ENCODE measurements around the gene FOXN3.
A peak's percentile ranks its signal among the peaks of the same experiment; 100 is the strongest.

The FOXN3 gene

GRCh38 chr14:89430391-89431236 is 13.6 kb upstream of the FOXN3 start:
- no peak for DNase-seq (ENCODE audit: low read depth in 3 of 3)

GRCh38 chr14:89429199-89430181 is 12.5 kb upstream of the FOXN3 start:
- peak in 1 of 3 donors; percentile 66 for DNase-seq (ENCODE audit: low read depth in 3 of 3)

GRCh38 chr14:89428546-89429198 is 11.6 kb upstream of the FOXN3 start:
- DNase-seq (ENCODE audit: low read depth in 3 of 3) = no peak

GRCh38 chr14:89428173-89428523 is 11.1 kb upstream of the FOXN3 start:
- DNase-seq (ENCODE audit: low read depth in 3 of 3) = no peak

- no peak for DNase-seq (ENCODE audit: low read depth in 3 of 3)
Measured at GRCh38 chr14:89427426-89428172, 10.6 kb upstream of the FOXN3 start.

GRCh38 chr14:89425931-89426330 is 8.9 kb upstream of the FOXN3 start:
- DNase-seq (ENCODE audit: low read depth in 3 of 3) = no peak

GRCh38 chr14:89424241-89424640 is 7.2 kb upstream of the FOXN3 start:
- DNase-seq (ENCODE audit: low read depth in 3 of 3) = no peak

- no peak for DNase-seq (ENCODE audit: low read depth in 3 of 3)
Measured at GRCh38 chr14:89422952-89423345, 5.9 kb upstream of the FOXN3 start.

GRCh38 chr14:89422181-89422951 is 5.3 kb upstream of the FOXN3 start:
- peak in 1 of 3 donors; percentile 69 for DNase-seq (ENCODE audit: low read depth in 3 of 3)

- no peak for DNase-seq (ENCODE audit: low read depth in 3 of 3)
Measured at GRCh38 chr14:89420502-89420901, 3.5 kb upstream of the FOXN3 start.

GRCh38 chr14:89419973-89420482 is 3.0 kb upstream of the FOXN3 start:
- no peak for DNase-seq (ENCODE audit: low read depth in 3 of 3)

- DNase-seq (ENCODE audit: low read depth in 3 of 3) = no peak
Measured at GRCh38 chr14:89418976-89419375, 1.9 kb upstream of the FOXN3 start.

GRCh38 chr14:89418452-89418851 is 1.4 kb upstream of the FOXN3 start:
- no peak for DNase-seq (ENCODE audit: low read depth in 3 of 3)

- peak in 1 of 3 donors; percentile 35 for DNase-seq (ENCODE audit: low read depth in 3 of 3)
Measured at GRCh38 chr14:89417465-89418225, 612 bp upstream of the FOXN3 start.

GRCh38 chr14:89416002-89416995 is 734 bp downstream of the FOXN3 start:
- DNase-seq (ENCODE audit: low read depth in 3 of 3) = peak; percentile 93 to 99 (median 96)

GRCh38 chr14:89415159-89415558 is 1.9 kb downstream of the FOXN3 start:
- DNase-seq (ENCODE audit: low read depth in 3 of 3) = no peak

- DNase-seq (ENCODE audit: low read depth in 3 of 3) = no peak
Measured at GRCh38 chr14:89411976-89412375, 5.1 kb downstream of the FOXN3 start.

- DNase-seq (ENCODE audit: low read depth in 3 of 3) = no peak
Measured at GRCh38 chr14:89409961-89410360, 7.1 kb downstream of the FOXN3 start.
